ENCODE results near the gene KIAA1755.

The KIAA1755 gene

DNA sequence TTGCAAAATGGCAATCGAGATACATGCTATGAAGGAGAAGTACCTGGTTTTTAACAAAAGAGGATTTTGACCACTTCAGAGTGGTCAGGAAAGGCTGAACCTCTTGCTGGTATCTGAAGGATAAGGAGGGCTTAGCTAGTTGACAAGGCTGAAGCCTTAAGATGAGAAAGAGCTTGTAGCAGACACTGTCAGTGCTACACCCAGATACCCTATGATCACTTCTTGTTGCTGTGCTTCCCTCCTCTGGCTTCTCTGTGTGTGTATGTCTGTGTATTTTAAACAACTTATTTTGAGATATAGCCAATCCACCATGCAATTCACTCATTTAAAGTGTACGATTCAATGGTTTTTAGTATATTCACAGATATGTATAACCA, 56.6 kb downstream of the KIAA1755 start:
- Mint-ChIP-seq H3K4me3 (no peak overlapping the region), H3K36me3 (ENCODE audit: low read depth) (no peaks in the 10 kb centered on the region), H3K27ac (no peak overlapping the region), H3K9me3 (no peaks in the 10 kb centered on the region), H3K4me1 (ENCODE audit: low read depth) (no peaks in the 10 kb centered on the region), H3K27me3 (ENCODE audit: low read depth) (peaks cover 32% of the 10 kb centered on the region)

DNA sequence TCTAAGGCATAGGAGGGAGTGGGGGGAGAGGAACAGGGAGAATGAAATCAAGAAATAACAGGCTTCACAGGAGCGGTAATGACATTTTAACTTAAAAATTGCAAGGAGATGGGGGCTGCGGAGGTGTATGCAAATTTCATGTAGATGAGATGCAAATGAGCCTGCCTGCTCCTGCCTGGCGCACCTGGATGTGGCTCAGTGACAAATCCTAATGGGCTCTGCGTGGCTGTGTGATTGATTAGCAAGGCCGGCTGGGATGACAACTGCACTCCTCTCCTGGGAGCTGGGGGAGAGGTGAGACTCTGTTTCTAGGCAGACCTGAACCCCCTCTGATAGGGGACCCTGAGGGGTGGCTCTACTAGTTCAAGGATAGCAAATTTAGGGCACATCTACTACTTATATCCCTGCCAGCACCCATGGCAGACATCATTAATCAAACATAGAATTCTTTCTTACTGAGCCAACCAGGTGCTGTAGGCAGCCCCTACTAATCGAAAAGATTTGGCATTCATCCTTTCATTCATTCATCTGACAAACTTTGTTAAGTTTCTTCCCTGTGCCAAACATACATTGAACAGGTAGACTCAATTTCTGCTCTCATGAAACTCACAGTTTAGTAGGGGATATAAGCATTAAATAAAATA, 57.1 kb downstream of the KIAA1755 start:
- no peak overlapping the region for H3K4me3 Mint-ChIP-seq
- no peak overlapping the region for H3K27ac Mint-ChIP-seq
- H3K27me3 Mint-ChIP-seq (ENCODE audit: low read depth) = peaks cover 32% of the 10 kb centered on the region
- H3K36me3 Mint-ChIP-seq (ENCODE audit: low read depth) = no peaks in the 10 kb centered on the region
- H3K4me1 Mint-ChIP-seq (ENCODE audit: low read depth) = no peaks in the 10 kb centered on the region
- H3K9me3 Mint-ChIP-seq = no peaks in the 10 kb centered on the region

DNA sequence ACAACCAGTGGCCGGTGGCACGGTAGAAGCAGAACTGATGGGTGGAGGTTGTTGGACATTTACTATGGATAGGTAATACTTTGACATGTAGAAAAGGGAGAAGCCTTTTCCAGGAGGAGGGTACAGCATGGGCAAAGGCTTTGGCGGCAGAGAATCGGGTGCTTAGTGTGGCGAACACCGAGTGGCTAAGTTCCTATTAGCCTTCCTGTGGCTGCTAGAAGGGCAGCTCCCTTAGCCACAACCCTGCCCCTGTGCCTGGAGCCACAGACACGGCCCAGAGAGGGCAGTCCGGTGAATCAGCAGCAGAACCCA, 57.6 kb downstream of the KIAA1755 start:
- H3K4me1 Mint-ChIP-seq (ENCODE audit: low read depth) = no peaks in the 10 kb centered on the region
- H3K27me3 Mint-ChIP-seq (ENCODE audit: low read depth) = peaks cover 32% of the 10 kb centered on the region

DNA sequence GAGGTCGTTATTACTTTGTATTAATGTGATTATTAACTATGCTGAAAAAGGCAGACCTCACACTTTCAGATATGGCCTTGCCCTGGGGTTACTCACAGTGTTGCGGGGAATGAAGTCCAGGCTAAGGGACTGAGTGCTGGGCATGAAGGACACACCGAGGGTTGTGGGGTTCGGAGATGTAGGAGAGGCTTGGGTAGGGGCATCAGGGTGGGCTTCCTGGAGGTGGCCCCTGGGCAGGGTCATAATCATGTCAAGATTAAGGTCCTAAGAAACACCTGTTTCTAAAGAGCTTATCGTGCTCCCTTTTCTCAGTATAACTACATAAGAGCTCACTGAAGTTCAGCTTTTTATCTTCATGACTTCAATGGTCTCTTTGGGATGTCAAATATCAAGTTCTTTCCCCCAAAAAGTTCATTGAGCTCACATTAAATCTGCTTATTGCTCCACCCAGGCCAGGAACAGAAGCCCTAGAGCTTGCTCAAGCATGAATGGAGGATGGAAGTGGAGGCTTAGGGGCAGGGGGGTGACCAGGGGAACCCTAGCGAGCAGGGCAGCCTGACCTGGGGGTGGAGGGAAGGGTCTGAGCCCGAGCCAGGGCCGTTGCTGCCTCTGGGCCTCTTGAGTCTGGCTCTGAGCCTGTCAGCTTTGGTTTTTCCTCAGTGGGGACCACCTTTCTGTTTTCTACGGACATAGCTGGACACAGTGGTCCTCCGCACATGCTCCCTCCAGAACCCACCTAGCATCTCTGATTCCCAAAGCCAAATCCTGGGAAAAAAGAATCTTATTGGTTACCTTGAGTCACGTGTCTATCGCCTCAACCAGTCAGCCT, 58.2 kb downstream of the KIAA1755 start:
- no peaks in the 10 kb centered on the region for H3K4me1 Mint-ChIP-seq (ENCODE audit: low read depth)
- H3K27ac Mint-ChIP-seq = no peak overlapping the region
- H3K9me3 Mint-ChIP-seq = no peaks in the 10 kb centered on the region
- H3K4me3 Mint-ChIP-seq = no peak overlapping the region
- peaks cover 32% of the 10 kb centered on the region for H3K27me3 Mint-ChIP-seq (ENCODE audit: low read depth)
- no peaks in the 10 kb centered on the region for H3K36me3 Mint-ChIP-seq (ENCODE audit: low read depth)

More for the DNA sequence above, 57.6 kb downstream of the KIAA1755 start:
- H3K27ac Mint-ChIP-seq = no peak overlapping the region
- H3K9me3 Mint-ChIP-seq = no peaks in the 10 kb centered on the region
- no peak overlapping the region for H3K4me3 Mint-ChIP-seq
- H3K36me3 Mint-ChIP-seq (ENCODE audit: low read depth) = no peaks in the 10 kb centered on the region

DNA sequence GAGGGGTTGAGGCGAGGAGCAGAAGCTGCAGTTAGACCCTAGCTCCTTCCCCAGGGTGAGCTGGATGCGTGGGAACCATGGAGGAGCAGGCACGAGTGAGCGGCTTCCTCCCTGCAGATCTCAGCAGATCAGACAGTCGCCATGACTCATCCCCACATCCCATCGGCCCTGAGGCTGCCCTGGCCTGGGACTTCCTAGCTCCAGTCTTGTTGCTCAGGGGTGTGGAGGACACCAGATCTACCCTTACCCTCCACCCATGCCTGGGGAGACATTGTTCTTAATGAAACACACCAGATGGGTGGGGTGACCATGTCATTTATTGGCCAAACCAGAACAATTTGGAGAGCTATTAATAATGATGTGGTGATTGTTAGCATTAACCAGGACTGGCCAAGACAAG, 59.2 kb downstream of the KIAA1755 start:
- H3K27ac Mint-ChIP-seq = no peak overlapping the region
- H3K9me3 Mint-ChIP-seq = no peaks in the 10 kb centered on the region
- H3K36me3 Mint-ChIP-seq (ENCODE audit: low read depth) = no peaks in the 10 kb centered on the region
- no peak overlapping the region for H3K4me3 Mint-ChIP-seq
- peaks cover 24% of the 10 kb centered on the region for H3K27me3 Mint-ChIP-seq (ENCODE audit: low read depth)
- no peaks in the 10 kb centered on the region for H3K4me1 Mint-ChIP-seq (ENCODE audit: low read depth)

DNA sequence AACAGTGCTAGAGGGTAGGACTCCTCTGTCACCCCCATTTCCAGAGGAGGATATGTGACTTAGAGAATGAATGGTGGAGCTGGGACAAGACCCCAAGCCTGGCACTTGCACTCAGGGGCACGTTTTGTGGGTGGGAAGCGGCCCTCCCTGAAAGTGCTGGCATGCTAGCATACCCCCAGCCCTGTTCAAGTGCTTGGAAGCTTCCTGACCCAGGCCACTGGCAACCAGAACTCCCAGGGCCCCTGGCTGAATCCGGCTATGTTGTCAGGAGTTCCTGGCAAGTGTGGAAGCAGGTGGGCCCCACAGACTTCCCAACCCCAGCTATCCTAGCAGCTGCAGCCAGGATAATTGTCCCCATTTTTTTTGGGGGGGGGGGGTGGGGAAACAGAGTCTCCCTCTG, 59.9 kb downstream of the KIAA1755 start:
- H3K9me3 Mint-ChIP-seq = no peaks in the 10 kb centered on the region
- H3K27ac Mint-ChIP-seq = no peak overlapping the region
- H3K4me1 Mint-ChIP-seq (ENCODE audit: low read depth) = no peaks in the 10 kb centered on the region
- peaks cover 17% of the 10 kb centered on the region for H3K27me3 Mint-ChIP-seq (ENCODE audit: low read depth)
- no peak overlapping the region for H3K4me3 Mint-ChIP-seq
- H3K36me3 Mint-ChIP-seq (ENCODE audit: low read depth) = no peaks in the 10 kb centered on the region

DNA sequence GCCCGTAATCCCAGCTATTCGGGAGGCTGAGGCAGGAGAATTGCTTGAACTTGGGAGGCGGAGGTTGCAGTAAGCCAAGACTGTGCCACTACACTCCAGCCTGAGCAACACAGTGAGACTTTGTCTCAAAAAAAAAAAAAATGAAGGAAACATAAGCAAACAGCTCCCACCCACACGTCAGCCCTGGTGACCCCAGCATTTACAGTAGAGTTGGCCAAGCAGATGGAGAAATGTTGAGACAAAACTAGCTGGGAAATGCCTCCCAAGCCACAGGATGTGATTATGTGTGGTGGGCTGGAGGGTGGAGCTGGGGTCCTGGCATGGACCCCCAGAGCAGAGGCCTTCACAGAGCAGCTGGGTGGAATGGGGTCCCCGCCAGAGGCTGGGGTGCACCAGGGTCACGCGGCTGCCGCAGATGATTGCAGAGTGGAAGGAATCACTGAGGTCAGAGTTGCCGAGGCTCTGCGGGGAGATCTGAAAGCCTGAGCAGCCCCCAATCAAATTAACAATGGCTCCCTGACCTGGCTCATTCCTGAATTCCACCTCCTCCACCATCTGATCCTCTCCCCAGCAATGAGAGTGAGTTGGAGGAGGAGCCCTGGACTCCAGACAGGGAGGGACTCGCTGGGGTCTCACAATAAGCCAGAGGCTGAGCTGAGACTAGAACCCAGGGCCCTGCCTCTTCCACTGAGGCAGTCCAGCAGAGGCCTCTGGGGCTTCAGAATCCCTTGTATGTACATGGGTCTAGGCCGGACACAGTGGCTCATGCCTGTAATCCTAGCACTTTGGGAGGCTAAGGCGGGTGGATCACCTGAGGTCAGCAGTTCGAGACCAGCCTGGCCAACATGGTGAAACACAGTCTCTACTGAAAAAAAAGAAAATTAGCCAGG, 60.8 kb downstream of the KIAA1755 start:
- no peak overlapping the region for H3K27ac Mint-ChIP-seq
- H3K9me3 Mint-ChIP-seq = no peaks in the 10 kb centered on the region
- no peaks in the 10 kb centered on the region for H3K36me3 Mint-ChIP-seq (ENCODE audit: low read depth)
- peaks cover 10% of the 10 kb centered on the region for H3K27me3 Mint-ChIP-seq (ENCODE audit: low read depth)
- no peak overlapping the region for H3K4me3 Mint-ChIP-seq
- no peaks in the 10 kb centered on the region for H3K4me1 Mint-ChIP-seq (ENCODE audit: low read depth)

DNA sequence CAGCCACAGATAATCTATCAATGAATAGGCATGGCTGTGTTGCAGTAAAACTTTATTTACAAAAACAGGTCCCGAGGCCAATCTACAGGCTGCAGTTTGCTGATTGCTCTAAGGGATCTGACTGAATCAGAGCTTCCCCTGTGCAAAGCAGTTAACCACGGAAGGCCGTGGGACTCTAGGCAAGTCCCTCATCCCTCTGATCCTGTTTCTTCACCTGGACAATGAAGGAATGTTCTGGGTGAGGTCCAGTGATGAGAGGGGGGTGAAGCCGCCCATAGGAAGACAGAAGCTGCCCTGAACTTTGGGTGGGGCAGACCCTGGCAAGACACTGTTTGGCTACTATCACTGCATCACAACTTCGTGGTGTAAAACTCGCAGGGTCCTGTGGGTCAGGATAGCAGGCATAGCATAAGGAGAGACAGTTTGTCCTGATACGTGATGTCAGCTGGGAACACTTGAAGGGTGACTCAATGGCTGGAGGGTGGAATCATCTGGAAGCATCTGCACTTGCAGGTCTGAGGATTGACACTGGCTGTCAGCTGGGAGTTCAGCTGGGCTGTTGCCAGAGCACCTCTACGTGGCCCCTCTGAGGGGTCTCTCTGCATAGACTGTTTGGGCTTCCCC, 62.2 kb downstream of the KIAA1755 start:
- Mint-ChIP-seq H3K9me3 (peaks cover 7% of the 10 kb centered on the region), H3K4me3 (no peak overlapping the region), H3K27ac (no peak overlapping the region), H3K27me3 (ENCODE audit: low read depth) (no peaks in the 10 kb centered on the region), H3K4me1 (ENCODE audit: low read depth) (no peaks in the 10 kb centered on the region), H3K36me3 (ENCODE audit: low read depth) (no peaks in the 10 kb centered on the region)

DNA sequence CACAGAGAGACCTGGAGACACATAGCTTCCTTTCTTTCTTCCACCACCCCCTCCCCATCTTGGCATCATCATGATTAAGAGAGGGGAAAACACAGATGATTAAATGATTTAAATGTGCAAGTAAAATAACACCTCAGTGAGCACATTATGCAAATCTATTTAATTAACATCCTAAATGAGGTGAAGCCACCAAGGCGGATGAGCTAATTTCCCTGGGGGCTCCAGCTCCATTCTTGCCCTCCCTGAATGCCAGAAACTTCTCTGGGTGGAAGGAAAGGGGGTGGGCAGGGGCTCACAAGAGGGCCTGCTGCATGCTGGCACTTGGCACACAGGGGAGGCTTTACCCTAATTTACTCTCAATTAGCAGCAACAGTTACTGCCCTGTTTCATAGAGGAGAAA, 62.9 kb downstream of the KIAA1755 start:
- H3K27me3 Mint-ChIP-seq (ENCODE audit: low read depth) = no peaks in the 10 kb centered on the region
- no peaks in the 10 kb centered on the region for H3K36me3 Mint-ChIP-seq (ENCODE audit: low read depth)
- no peak overlapping the region for H3K27ac Mint-ChIP-seq
- H3K9me3 Mint-ChIP-seq = peaks cover 7% of the 10 kb centered on the region
- no peaks in the 10 kb centered on the region for H3K4me1 Mint-ChIP-seq (ENCODE audit: low read depth)
- no peak overlapping the region for H3K4me3 Mint-ChIP-seq

DNA sequence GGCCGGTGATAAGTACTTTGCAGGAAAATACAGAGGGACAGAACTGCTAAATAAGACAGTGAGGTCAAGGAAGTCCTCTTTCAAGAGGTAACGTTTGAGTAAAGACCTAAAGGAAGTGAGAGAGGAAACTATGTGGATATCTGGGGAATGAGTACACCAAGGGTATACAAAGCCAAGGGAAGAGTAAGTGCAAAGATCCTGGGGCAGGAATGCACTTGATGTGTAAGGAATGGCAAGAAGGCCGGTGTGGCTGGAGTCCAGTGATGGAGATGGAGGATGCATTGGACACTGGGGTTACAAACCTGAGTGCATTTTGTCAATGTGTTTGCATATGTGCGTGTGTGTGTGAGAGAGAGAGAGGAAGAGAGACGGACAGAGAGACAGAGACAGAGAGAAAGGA, 63.3 kb downstream of the KIAA1755 start:
- no peak overlapping the region for H3K27ac Mint-ChIP-seq
- H3K4me3 Mint-ChIP-seq = no peak overlapping the region
- no peaks in the 10 kb centered on the region for H3K4me1 Mint-ChIP-seq (ENCODE audit: low read depth)
- H3K9me3 Mint-ChIP-seq = peaks cover 7% of the 10 kb centered on the region
- H3K27me3 Mint-ChIP-seq (ENCODE audit: low read depth) = no peaks in the 10 kb centered on the region
- H3K36me3 Mint-ChIP-seq (ENCODE audit: low read depth) = no peaks in the 10 kb centered on the region

DNA sequence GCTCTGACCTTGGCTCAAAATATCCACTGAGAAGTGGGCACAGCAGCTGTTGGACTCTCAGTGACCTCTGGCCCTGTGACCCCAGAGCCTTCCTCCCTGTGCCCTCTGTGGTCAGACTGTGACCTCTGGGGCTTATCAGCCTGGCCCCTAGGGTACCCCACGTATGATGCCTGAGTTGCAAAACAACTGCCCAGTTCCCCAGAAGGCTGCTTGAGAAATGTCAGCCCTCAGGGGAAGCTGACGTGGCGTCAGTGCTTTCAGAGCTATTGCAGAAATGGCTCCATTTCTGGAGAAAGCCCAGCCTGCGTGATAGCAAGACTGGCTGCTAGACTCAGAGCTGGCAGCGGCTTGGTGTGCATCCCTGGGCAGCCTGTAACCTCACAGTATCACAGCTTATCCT, 63.9 kb downstream of the KIAA1755 start:
- no peak overlapping the region for H3K4me3 Mint-ChIP-seq
- H3K9me3 Mint-ChIP-seq = peaks cover 7% of the 10 kb centered on the region
- no peaks in the 10 kb centered on the region for H3K36me3 Mint-ChIP-seq (ENCODE audit: low read depth)
- H3K27me3 Mint-ChIP-seq (ENCODE audit: low read depth) = peaks cover under 1% of the 10 kb centered on the region
- no peaks in the 10 kb centered on the region for H3K4me1 Mint-ChIP-seq (ENCODE audit: low read depth)
- no peak overlapping the region for H3K27ac Mint-ChIP-seq

DNA sequence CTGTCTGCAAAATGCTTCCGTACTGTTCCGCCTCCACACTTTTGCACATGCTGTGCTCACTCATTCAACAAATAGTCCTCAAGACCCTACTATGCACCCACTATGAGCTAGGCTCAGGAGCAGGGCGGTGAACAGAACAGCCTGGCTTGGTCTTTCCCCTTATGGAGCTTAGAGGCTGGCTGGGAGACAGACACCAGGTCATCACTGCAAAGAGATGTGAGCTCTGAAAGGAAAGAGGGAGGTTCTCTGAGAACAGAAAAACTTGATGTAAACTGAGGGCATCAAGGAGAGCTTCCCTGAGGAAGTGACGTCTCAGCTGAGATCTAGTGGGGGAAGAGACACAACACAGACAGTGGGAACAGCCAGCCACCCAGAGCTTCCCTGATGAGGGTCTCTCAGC, 64.5 kb downstream of the KIAA1755 start:
- no peak overlapping the region for H3K4me3 Mint-ChIP-seq
- H3K27me3 Mint-ChIP-seq (ENCODE audit: low read depth) = peaks cover 4% of the 10 kb centered on the region
- peaks cover 7% of the 10 kb centered on the region for H3K9me3 Mint-ChIP-seq
- H3K36me3 Mint-ChIP-seq (ENCODE audit: low read depth) = no peaks in the 10 kb centered on the region
- no peaks in the 10 kb centered on the region for H3K4me1 Mint-ChIP-seq (ENCODE audit: low read depth)
- H3K27ac Mint-ChIP-seq = no peak overlapping the region

DNA sequence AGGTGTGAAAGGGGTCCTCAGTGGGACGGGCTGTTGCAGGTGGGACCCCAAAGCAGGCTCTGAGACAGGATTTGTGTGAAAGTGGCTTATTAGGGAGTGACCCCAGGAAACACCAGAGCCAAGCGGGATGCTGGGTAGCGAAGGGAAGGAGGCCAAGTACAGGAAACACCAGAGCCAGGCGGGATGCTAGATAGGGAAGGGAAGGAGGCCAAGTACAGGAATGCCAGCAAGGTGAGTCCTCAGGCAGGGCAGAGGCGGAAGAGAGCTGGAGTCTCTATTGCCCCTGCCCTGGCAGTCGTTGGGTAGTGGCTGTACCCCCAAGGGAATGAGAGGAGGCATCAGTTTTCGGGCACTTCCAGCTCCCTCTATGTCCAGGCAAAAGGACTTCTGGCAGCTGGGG, 65.0 kb downstream of the KIAA1755 start:
- Mint-ChIP-seq H3K36me3 (ENCODE audit: low read depth) (no peaks in the 10 kb centered on the region), H3K4me3 (no peak overlapping the region), H3K4me1 (ENCODE audit: low read depth) (no peaks in the 10 kb centered on the region), H3K27me3 (ENCODE audit: low read depth) (peaks cover 4% of the 10 kb centered on the region), H3K27ac (no peak overlapping the region), H3K9me3 (peaks cover 7% of the 10 kb centered on the region)

DNA sequence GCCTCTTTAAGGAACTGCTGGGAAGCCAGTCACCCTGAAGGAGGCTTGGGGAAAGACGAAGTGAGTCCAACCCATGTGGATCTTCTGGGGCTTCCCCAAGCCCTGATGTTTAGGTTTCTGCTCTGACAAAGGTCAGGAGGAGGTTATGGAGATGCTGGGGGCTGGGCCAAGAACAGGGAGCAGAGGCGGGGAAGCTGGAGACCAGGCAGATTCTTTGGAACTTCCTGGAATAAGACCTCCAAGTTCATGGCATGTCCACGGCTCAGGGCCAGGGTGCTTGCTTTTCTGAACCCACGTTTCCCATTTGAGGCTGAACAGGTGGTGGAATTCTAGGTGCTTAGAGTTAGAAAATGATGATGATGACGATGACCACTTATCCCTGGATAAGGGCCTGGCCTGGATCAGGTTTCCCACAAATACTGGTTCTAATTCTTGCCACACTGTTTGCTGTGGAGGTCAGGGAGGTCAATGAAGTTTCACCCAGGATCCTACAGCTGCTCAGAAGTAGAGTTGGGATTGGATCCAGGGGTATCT, 65.5 kb downstream of the KIAA1755 start:
- Mint-ChIP-seq H3K4me3 (no peak overlapping the region), H3K4me1 (ENCODE audit: low read depth) (no peaks in the 10 kb centered on the region), H3K9me3 (peaks cover 7% of the 10 kb centered on the region), H3K36me3 (ENCODE audit: low read depth) (no peaks in the 10 kb centered on the region), H3K27me3 (ENCODE audit: low read depth) (peaks cover 4% of the 10 kb centered on the region), H3K27ac (no peak overlapping the region)

Measured in T-helper 1 cell treated with Interleukin-12 subunit alpha and Interleukin-12 subunit beta and Interleukin-4 antibody, amounts not matched to agents 30 μg/mL and 1 μg/mL, for 36 hours (primary cell).